ENCODE measurements around the gene IPO4. TPM values are rescaled to one million over a fixed set of nuclear protein-coding genes. Genes with fewer than 3 reads are reported as not detected.

IPO4 gene
- total and polyA plus RNA-seq, 2 of the 13 experiments (the other 11 are each of a cell fraction or from before 2014, with no cell fraction given) = 39.0 to 179 TPM

GRCh38 chr14:24165785-24166184 is 22.8 kb downstream of the IPO4 start:
- no TSS peak for BruUV-seq (replicated peaks)
- H3K9me3 ChIP-seq (ENCODE audit: low read length) = no peaks in the 10 kb centered on the region
- no peaks in the 10 kb centered on the region; a peak in 1 of 5 replicates for H3K27me3 ChIP-seq (ENCODE audit: control insufficient read depth in 1 of 2, insufficient read depth in 2 of 2, low read length in 2 of 2)
- ChIA-PET POLR2A (interaction anchor here (1.1 to 2.0 kb wide), 4 partner anchors 11 to 30 kb away, joined by 3 to 10 read pairs (median 4); partner anchors contain the start of genes EMC9, PSME1 and PSME2), CTCF (ENCODE audit: low intra/inter-chr PET ratio, low total read pairs) (no interaction called here)
- intact Hi-C loops (cut with micrococcal nuclease; ENCODE audit: unreplicated experiment) = no loop called here
- H3K27ac ChIP-seq (ENCODE audit: extremely low read length, insufficient read depth, low read length) = no peak overlapping the region
- H3K79me2 ChIP-seq (ENCODE audit: insufficient read depth, low read length) = peaks cover 5% of the 10 kb centered on the region
- H4K20me1 ChIP-seq (ENCODE audit: insufficient read depth, low read length) = no peaks in the 10 kb centered on the region
- FAIRE-seq (no peak), DNase-seq (ENCODE audit: low spot score) (no peak), ATAC-seq (no peak)
- no peak overlapping the region for H3K4me3 ChIP-seq (replicated peaks in 1 of 3; ENCODE audit: insufficient read depth in 1 of 3, low read depth in 2 of 3, low read length in 3 of 3)
- peaks cover 30 to 40% of the 10 kb centered on the region in 2 experiments; a peak in 4 of 5 replicates for H3K36me3 ChIP-seq (replicated peaks in 1 of 2; ENCODE audit: control insufficient read depth in 1 of 2, insufficient read depth in 2 of 2, low read length in 2 of 2)
- no peak overlapping the region for H3K9ac ChIP-seq (ENCODE audit: insufficient read depth, low read depth, low read length)
- WGBS (ENCODE audit: low lambda C conversion rate) = 92% methylated on average over 5 of the region's 5 CpGs
- in situ Hi-C loops (cut with HindIII; ENCODE audit: extremely low pct_ligation_motif_present, low pct_unique_long_range_greater_than_20kb) = no loop called here
- 0 out of 2 replicates have a peak, but pooled peaks have one; percentile 30 for TF ChIP-seq ZNF572 (CRISPR knock-in tag; IDR thresholded peaks at IDR 0.05)
- TF ChIP-seq, protein P1, sequence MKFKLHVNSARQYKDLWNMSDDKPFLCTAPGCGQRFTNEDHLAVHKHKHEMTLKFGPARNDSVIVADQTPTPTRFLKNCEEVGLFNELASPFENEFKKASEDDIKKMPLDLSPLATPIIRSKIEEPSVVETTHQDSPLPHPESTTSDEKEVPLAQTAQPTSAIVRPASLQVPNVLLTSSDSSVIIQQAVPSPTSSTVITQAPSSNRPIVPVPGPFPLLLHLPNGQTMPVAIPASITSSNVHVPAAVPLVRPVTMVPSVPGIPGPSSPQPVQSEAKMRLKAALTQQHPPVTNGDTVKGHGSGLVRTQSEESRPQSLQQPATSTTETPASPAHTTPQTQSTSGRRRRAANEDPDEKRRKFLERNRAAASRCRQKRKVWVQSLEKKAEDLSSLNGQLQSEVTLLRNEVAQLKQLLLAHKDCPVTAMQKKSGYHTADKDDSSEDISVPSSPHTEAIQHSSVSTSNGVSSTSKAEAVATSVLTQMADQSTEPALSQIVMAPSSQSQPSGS (CRISPR knock-in tag; IDR thresholded peaks at IDR 0.05) = no peak
- TF ChIP-seq TSC22D2 (CRISPR knock-in tag; IDR thresholded peaks at IDR 0.05; ENCODE audit: borderline replicate concordance) = no peak
- no peak for TF ChIP-seq ZNF24 (IDR thresholded peaks at IDR 0.05)
- 0 out of 2 replicates have a peak, but pooled peaks have one; percentile 24 for TF ChIP-seq ZNF563 (CRISPR knock-in tag; IDR thresholded peaks at IDR 0.05)
- H3K4me2 ChIP-seq (ENCODE audit: low read depth, low read length) = no peak overlapping the region
- peaks cover 17% of the 10 kb centered on the region for H3K4me1 ChIP-seq (ENCODE audit: insufficient read depth, low read length)
- no peak overlapping the region for H2AFZ ChIP-seq (ENCODE audit: low read length)

GRCh38 chr14:24164518-24164991 is 24.1 kb downstream of the IPO4 start:
- Histone ChIP-seq H4K20me1 (ENCODE audit: insufficient read depth, low read length) (no peaks in the 10 kb centered on the region), H3K4me3 (replicated peaks in 1 of 3; ENCODE audit: insufficient read depth in 1 of 3, low read depth in 2 of 3, low read length in 3 of 3) (no peak overlapping the region), H2AFZ (ENCODE audit: low read length) (no peak overlapping the region), H3K9ac (ENCODE audit: insufficient read depth, low read depth, low read length) (no peak overlapping the region), H3K36me3 (replicated peaks in 1 of 2; ENCODE audit: control insufficient read depth in 1 of 2, insufficient read depth in 2 of 2, low read length in 2 of 2) (peaks cover 40 to 51% of the 10 kb centered on the region in 2 experiments; a peak in 4 of 5 replicates), H3K79me2 (ENCODE audit: insufficient read depth, low read length) (peaks cover 5% of the 10 kb centered on the region), H3K27ac (ENCODE audit: extremely low read length, insufficient read depth, low read length) (no peak overlapping the region), H3K27me3 (ENCODE audit: control insufficient read depth in 1 of 2, insufficient read depth in 2 of 2, low read length in 2 of 2) (no peaks in the 10 kb centered on the region; a peak in 1 of 5 replicates), H3K4me1 (ENCODE audit: insufficient read depth, low read length) (peaks cover 28% of the 10 kb centered on the region), H3K4me2 (ENCODE audit: low read depth, low read length) (no peak overlapping the region), H3K9me3 (ENCODE audit: low read length) (no peaks in the 10 kb centered on the region)
- in situ Hi-C loops (cut with HindIII; ENCODE audit: extremely low pct_ligation_motif_present, low pct_unique_long_range_greater_than_20kb) (loop anchor here (5.0 kb wide), 1 partner anchor 107 kb away; no protein-coding TSS in a partner anchor), intact Hi-C loops (cut with micrococcal nuclease; ENCODE audit: unreplicated experiment) (no loop called here)
- CTCF ChIA-PET (ENCODE audit: low intra/inter-chr PET ratio, low total read pairs) = no interaction called here
- FAIRE-seq (no peak), DNase-seq (ENCODE audit: low spot score) (no peak), ATAC-seq (no peak)
- POLR2A ChIA-PET = interaction anchor here (0.7 to 2.0 kb wide), 6 partner anchors 13 to 78 kb away, joined by 3 to 10 read pairs (median 4); partner anchors contain the start of genes DCAF11, EMC9, NRL and PCK2
- no TSS peak for BruUV-seq (replicated peaks)
- 98% methylated on average over 14 of the region's 14 CpGs for WGBS (ENCODE audit: low lambda C conversion rate)
- TF ChIP-seq ATF7 (IDR thresholded peaks at IDR 0.05) (no peak), ATF7 (CRISPR knock-in tag; IDR thresholded peaks at IDR 0.05) (peak; percentile 28; the same call in 1 of the 2 replicates), NR2F2 (IDR thresholded peaks at IDR 0.05; ENCODE audit: borderline replicate concordance, low read depth) (no peak), ATF1 (CRISPR knock-in tag; IDR thresholded peaks at IDR 0.05) (no peak), ZNF260 (CRISPR knock-in tag; IDR thresholded peaks at IDR 0.05; ENCODE audit: borderline replicate concordance, low read depth) (no peak), ZHX1 (CRISPR knock-in tag; IDR thresholded peaks at IDR 0.05; ENCODE audit: low read depth) (no peak)
- TF ChIP-seq, protein P2, sequence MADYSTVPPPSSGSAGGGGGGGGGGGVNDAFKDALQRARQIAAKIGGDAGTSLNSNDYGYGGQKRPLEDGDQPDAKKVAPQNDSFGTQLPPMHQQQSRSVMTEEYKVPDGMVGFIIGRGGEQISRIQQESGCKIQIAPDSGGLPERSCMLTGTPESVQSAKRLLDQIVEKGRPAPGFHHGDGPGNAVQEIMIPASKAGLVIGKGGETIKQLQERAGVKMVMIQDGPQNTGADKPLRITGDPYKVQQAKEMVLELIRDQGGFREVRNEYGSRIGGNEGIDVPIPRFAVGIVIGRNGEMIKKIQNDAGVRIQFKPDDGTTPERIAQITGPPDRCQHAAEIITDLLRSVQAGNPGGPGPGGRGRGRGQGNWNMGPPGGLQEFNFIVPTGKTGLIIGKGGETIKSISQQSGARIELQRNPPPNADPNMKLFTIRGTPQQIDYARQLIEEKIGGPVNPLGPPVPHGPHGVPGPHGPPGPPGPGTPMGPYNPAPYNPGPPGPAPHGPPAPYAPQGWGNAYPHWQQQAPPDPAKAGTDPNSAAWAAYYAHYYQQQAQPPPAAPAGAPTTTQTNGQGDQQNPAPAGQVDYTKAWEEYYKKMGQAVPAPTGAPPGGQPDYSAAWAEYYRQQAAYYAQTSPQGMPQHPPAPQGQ (CRISPR knock-in tag; IDR thresholded peaks at IDR 0.05; ENCODE audit: borderline replicate concordance) = no peak

All from HepG2 (cell line).